GOT3 (cell line): Measurements from ENCODE around the gene STARD9.
"Not testable (repeated sequence)": the region's sequence is repeated elsewhere in the genome, so short reads cannot be mapped to it uniquely, and the experiment has no call there.

Experiments used
- DNase-seq: peaks from one replicate; lab custom pipeline; 2025; ENCODE audit warnings: mixed read lengths; lab: John Stamatoyannopoulos, UW

Gene STARD9

DNA sequence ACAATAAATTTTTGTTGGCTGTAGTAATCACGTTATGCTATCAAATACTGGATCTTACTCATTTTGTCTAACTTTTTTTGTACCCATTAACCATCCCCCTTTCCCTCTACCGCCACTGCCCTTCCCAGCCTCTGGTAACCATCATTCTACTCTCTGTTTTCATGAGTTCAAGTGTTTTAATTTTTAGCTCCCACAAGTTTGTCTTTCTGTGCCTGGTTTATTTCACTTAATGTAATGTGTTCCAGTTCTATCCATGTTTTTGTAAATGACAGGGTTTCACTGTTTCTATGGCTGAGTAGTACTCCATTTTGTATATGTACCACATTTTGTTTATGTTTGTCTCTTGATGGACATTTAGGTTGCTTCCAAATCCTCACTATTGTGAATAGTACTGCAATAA, 52.1 kb downstream of the STARD9 start:
- DNase-seq, result no peak

DNA sequence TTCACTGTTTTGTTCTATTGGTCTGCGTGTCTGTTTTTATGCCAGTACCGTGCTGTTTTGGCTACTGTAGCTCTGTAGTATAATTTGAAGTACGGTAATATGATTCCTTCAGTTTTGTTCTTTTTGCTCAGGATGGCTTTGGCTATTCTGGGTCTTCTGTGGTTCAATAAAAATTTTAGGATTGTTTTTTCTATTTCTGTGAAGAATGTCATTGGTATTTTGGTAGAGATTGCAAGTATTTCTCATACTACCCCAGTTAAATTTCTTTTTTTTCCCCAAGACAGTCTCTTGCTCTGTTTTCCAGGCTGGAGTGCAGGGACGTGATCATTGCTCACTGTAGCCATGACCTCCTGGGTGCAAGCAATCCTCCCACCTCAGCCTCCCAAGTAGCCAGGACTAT, 53.4 kb downstream of the STARD9 start:
- no peak for DNase-seq

DNA sequence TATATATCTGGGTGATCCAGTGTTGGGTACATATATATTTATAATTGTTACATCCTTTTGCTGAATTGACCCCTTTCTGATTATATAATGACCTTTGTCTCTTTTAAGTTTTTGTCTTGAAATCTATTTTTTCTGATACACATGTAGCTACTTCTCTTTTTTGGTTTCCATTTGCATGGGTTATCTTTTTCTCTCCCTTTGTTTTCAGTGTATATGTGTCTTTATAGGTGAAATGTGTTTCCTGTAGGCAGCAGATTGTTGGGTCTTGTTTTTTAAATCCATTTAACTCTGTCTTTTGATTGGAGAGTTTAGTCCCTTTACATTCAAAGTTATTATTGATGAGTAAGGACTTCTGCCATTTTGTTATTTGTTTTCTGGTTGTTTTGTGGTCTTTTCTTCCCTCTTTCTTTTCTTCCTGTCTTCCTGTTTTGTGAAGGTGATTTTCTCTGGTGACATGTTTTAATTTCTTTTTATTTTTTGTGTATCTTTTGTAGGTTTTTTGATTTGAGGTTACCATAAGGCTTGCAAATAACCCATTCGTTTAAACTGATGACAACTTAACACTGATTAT, 56.8 kb downstream of the STARD9 start:
- no peak for DNase-seq

- DNase-seq, result no peak
Observed at GRCh38 chr15:42640109-42640508, 64.7 kb downstream of the STARD9 start.

- DNase-seq, result no peak
Observed at GRCh38 chr15:42650208-42651066, 75.0 kb downstream of the STARD9 start.

DNA sequence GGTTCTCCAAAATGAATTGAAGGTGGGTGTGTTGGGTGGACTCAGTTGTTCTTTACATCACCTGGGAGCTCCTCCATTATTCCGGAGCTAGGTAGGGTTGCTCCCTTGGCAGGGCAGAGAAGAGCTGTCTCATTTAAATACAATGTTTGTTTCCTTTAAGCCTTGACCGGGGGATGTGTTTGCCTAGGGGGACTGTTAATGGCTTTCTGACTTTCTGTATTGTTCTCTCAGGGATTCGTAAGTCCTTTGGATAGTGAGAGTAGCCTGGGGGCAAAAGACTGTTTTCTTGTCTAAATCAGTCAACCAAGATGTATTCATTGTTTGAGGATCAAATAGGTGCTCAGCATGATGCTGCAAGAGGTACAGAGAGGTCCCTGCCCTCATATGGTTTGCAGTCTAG, 90.4 kb downstream of the STARD9 start:
- no peak for DNase-seq

DNA sequence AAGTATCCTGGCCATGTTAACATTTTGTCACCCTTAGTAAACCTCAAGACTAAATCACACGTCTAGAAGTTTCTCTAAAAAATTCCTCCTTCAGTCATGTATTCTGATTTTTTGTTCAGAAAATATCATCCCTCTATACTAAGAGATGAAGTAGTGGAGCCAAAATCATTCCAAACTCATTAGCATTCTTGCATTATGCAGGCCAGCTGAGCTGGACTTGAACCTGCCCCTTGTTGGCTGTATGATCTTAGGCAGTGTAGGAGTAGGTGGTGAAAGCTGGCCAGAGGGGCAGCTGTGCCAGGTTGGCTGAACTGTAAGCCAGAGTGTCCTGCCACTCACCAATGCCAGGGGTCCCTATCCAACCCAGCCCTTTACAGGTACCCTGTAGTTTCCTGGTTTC, 92.4 kb downstream of the STARD9 start:
- DNase-seq, result no peak

DNA sequence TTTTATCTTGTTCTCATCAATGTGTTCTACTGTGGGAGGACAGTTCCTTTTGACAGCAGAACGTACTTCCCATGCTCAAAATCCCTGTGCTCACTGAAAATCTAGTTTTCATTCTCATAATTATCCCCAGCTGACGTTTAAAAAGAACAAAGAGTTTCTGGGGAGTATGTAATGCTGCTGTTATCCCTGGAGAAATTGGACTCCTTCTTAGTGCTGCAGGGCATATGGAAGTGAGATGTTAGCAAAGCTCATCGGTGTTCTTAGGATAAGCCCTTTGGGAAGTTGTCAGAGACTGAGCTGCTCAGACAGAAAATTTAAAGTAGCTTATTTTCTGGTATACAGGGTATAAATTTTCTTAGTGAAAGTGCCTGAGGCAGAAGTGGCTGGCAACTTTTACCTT, 95.0 kb downstream of the STARD9 start:
- DNase-seq, result no peak

GRCh38 chr15:42672444-42672843, 97.0 kb downstream of the STARD9 start:
- no peak for DNase-seq

- no peak for DNase-seq
Observed at GRCh38 chr15:42674472-42674871, 99.1 kb downstream of the STARD9 start.

DNA sequence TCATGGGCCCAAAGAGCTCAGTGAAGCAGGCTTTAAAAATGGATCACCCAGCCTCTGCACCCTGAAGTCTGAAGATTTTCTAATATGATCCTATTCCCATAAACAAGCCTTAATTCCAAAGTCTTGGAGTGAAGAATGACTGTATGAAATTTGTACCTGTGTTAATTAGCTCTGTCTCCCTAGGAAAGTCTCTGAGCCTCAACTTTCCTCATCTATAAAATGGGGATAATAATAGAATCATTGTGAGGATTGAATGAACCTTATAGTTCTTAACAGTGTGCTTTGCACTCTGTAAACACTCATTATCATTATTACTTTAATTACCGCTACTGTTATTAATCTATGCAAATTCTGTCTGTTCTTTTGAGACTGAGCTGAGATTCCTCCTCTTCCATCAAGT, 99.6 kb downstream of the STARD9 start:
- DNase-seq, result no peak

DNA sequence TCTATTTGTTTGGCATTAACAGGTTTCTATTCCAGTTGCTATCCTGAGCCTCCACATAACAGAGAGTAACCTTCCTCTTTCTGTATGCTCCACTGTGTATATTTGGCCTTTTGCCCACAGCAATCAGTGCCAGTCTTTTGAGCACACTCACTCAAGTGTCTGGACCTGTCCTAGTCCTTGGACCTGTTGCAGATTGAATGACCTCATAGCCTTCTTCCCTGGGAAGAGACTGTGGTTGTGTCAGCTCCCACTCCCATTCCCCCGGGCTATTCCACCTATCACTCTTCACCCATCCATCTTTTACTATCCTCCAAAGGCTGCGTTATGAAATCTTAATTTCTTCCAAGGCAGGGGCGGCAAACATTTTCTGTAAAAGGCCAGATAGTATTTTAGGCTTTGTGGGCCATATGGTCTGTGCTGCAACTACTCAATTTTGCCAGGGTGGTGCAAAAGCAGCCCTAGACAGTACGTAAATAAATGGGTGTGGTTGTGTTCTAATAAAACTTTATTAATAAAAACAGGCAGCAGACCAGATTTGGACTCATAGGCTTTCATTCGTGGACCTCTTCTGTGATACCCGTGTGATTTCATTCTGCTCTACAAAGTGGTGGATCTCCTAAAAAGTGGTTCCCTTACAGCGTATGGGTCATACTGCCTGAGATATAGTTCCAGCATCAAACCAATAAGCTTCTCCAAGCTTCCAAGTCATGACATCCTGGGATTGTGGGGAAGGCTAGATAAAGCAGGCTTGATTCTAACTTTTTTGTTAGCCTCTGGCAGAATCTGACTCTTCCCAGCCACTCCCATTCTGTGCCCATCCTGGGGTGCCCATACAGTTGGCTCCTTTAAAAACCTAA, 104.1 kb downstream of the STARD9 start:
- no peak for DNase-seq

GRCh38 chr15:42680142-42680482, 104.7 kb downstream of the STARD9 start:
- DNase-seq, result not testable (repeated sequence)

DNA sequence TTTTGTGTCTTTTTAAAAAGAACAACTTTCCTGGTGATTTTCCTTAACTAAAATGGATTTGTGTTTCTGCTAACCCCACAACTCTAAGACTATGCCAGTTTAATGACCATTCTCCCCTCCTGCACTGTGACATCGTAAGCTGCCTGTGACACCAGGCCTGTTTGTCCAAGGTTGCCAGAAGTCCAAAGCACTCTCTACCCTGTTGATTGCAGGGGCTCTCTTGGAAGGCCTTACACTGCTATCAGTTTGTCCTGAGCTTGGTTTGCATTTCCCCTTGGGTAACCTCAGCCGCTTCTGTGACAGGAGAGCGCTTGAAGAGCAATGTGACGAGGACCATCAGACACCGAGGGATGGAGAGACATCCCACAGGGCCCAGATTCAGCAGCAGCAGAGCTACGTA, 105.7 kb downstream of the STARD9 start:
- no peak for DNase-seq

DNA sequence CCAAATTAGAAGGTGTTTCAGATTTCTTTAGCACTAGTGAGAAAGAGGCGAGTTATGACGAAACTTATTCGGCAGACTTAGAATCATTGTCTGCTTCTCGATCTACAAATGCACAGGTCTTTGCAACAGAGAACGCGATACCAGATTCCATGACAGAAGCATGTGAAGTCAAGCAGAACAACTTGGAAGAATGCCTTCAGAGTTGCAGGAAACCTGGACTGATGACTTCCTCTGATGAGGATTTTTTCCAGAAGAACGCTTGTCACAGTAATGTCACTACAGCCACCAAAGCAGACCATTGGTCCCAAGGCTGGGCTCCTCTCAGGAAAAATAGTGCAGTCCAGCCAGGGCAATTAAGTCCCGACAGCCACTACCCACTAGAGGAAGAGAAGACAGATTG, 110.9 kb downstream of the STARD9 start:
- DNase-seq, result no peak

DNA sequence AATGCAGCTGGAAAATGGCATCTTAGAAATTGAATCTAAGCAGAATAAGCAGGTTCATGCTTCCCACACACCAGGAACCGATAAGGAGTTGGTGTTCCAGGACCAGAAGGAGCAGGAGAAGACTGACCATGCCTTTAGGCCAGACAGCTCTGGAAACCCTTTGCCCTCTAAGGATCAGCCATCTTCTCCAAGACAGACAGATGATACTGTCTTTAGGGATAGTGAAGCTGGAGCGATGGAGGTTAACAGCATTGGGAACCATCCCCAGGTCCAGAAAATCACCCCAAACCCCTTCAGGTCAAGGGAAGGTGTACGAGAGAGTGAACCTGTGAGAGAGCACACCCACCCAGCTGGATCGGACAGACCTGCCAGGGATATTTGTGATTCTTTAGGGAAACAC, 112.3 kb downstream of the STARD9 start:
- no peak for DNase-seq

DNA sequence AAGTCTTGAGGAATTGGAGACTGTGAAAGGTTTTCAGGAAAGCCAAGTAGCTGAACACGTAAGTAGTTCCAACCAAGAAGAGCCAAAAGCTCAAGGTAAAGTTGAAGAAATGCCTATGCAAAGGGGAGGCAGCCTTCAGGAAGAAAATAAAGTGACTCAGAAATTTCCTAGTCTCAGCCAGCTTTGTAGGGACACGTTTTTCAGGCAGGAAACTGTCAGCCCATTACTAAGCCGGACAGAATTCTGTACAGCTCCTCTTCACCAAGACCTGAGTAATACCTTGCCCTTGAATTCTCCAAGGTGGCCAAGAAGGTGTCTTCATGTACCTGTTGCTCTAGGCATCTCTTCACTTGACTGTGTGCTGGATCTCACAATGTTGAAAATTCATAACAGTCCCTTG, 112.9 kb downstream of the STARD9 start:
- DNase-seq, result no peak

- DNase-seq, result no peak
Observed at GRCh38 chr15:42691308-42691707, 115.9 kb downstream of the STARD9 start.

DNA sequence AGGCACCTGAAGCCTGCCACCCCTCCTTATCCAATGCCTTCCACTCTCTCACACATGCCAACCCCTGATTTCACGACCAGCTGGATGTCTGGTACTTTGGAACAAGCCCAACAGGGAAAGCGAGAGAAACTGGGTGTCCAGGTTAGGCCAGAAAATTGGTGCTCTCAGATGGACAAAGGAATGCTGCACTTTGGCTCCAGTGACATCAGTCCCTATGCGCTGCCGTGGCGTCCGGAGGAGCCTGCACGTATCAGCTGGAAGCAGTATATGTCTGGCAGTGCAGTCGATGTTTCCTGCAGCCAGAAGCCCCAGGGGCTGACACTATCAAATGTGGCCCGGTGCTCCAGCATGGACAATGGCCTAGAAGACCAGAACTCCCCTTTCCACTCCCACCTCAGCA, 116.4 kb downstream of the STARD9 start:
- DNase-seq, result no peak

DNA sequence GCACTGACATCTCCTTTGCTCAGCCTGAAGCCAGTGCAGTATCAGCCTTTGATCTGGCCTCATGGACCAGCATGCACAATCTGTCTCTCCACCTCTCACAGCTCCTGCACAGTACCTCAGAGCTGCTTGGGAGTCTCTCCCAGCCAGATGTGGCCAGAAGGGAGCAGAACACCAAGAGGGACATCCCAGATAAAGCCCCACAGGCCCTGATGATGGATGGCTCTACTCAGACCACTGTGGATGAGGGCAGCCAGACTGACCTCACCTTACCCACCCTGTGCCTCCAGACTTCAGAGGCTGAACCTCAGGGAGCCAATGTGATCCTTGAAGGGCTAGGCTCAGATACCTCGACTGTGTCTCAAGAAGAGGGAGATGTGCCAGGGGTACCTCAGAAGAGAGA, 117.1 kb downstream of the STARD9 start:
- no peak for DNase-seq

DNA sequence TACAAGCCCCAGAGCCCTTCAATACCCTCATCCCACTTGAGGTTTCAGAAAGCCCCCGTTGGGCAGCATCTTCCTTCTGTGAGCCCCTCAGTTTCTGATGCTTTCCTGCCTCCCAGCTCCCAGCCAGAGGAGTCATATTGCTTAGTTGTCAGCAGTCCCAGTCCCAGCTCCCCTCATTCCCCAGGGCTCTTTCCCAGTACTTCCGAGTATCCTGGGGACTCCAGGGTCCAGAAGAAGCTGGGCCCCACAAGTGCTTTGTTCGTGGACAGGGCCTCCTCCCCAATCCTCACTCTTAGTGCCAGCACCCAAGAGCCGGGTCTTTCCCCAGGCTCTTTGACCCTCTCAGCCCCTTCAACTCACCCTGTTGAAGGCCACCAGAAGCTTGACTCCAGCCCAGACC, 117.6 kb downstream of the STARD9 start:
- DNase-seq, result no peak

DNA sequence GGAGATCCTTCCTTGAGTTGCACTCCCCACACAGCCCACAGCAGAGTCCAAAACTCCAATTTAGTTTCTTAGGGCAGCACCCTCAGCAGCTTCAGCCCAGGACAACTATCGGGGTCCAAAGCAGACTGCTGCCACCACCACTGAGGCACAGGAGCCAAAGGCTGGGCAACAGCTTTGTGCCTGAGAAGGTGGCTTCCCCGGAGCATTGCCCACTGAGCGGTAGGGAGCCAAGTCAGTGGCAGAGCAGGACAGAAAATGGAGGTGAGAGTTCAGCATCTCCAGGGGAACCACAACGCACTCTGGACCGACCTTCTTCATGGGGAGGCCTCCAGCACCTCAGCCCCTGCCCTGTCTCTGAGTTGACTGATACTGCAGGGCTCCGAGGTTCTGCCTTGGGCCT, 118.1 kb downstream of the STARD9 start:
- DNase-seq, result no peak

DNA sequence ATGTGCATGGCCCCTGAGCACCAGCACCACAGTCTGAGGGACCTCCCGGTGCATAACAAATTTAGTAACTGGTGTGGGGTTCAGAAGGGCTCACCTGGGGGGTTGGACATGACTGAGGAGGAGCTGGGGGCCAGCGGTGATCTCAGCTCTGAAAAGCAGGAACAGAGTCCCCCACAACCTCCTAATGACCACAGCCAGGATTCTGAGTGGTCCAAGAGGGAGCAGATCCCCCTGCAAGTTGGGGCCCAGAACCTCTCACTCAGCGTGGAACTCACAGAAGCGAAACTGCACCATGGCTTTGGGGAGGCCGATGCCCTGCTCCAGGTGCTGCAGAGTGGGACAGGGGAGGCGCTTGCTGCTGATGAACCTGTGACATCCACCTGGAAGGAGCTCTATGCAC, 118.5 kb downstream of the STARD9 start:
- no peak for DNase-seq
